Measurements from ENCODE around the gene METTL22.

The METTL22 gene

GRCh38 chr16:8607214-8607613 lies 14.3 kb upstream of the METTL22 start:
- Histone ChIP-seq H3K27ac (ENCODE audit: low read length, poor library complexity, severe bottlenecking) (no peak overlapping the region), H3K23ac (ENCODE audit: low read length in 2 of 2) (no peak overlapping the region), H3K4ac (ENCODE audit: low read depth in 1 of 2, low read length in 2 of 2) (no peak overlapping the region), H2AK5ac (ENCODE audit: low read length, severe bottlenecking) (no peak overlapping the region), H3K4me3 (ENCODE audit: insufficient read depth in 1 of 2, low read depth in 1 of 2, low read length in 2 of 2) (no peak overlapping the region), H3K9ac (ENCODE audit: low read length) (no peak overlapping the region), H2BK15ac (ENCODE audit: low read depth, poor library complexity, severe bottlenecking) (no peak overlapping the region), H3K27me3 (ENCODE audit: control insufficient read depth in 1 of 2, insufficient read depth in 1 of 2, low read length in 2 of 2) (peaks cover 7 to 11% of the 10 kb centered on the region in 2 experiments), H3K79me1 (replicated peaks; ENCODE audit: low read length, poor library complexity, severe bottlenecking) (no peaks in the 10 kb centered on the region), H3K18ac (ENCODE audit: low read depth in 1 of 2, low read length in 2 of 2) (no peak overlapping the region), H4K8ac (ENCODE audit: low read length) (no peak overlapping the region), H3K9me3 (ENCODE audit: control insufficient read depth, low read length) (peaks cover 5% of the 10 kb centered on the region), H2BK120ac (ENCODE audit: low read depth, low read length) (no peak overlapping the region), H4K91ac (ENCODE audit: low read length) (no peak overlapping the region), H2BK12ac (ENCODE audit: low read length in 2 of 2) (no peak overlapping the region), H2AFZ (ENCODE audit: low read depth, low read length) (no peak overlapping the region), H2BK5ac (ENCODE audit: low read depth, low read length, poor library complexity, severe bottlenecking) (no peak overlapping the region), H3K36me3 (ENCODE audit: control insufficient read depth in 1 of 2, insufficient read depth in 2 of 2, low read depth in 1 of 2, low read length in 2 of 2) (no peaks in the 10 kb centered on the region), H3K14ac (ENCODE audit: low read length in 2 of 2) (no peak overlapping the region), H3K4me1 (ENCODE audit: control insufficient read depth, insufficient read depth, low read depth, low read length) (no peaks in the 10 kb centered on the region), H3K4me2 (ENCODE audit: low read length, poor library complexity, severe bottlenecking) (no peak overlapping the region)
- 69% methylated on average over 9 of the region's 9 CpGs for WGBS
- DNase-seq: no peak

GRCh38 chr16:8611122-8611521 lies 10.4 kb upstream of the METTL22 start:
- no peak overlapping the region for H3K9ac ChIP-seq (ENCODE audit: low read length)
- no peaks in the 10 kb centered on the region for H3K36me3 ChIP-seq (ENCODE audit: control insufficient read depth in 1 of 2, insufficient read depth in 2 of 2, low read depth in 1 of 2, low read length in 2 of 2)
- H3K4me2 ChIP-seq (ENCODE audit: low read length, poor library complexity, severe bottlenecking): no peak overlapping the region
- no peaks in the 10 kb centered on the region for H3K9me3 ChIP-seq (ENCODE audit: control insufficient read depth, low read length)
- H2BK12ac ChIP-seq (ENCODE audit: low read length in 2 of 2): no peak overlapping the region
- no peak overlapping the region for H3K18ac ChIP-seq (ENCODE audit: low read depth in 1 of 2, low read length in 2 of 2)
- H2AK5ac ChIP-seq (ENCODE audit: low read length, severe bottlenecking): no peak overlapping the region
- no peak overlapping the region for H2BK15ac ChIP-seq (ENCODE audit: low read depth, poor library complexity, severe bottlenecking)
- 81% methylated on average over 4 of the region's 4 CpGs for WGBS
- H3K27me3 ChIP-seq (ENCODE audit: control insufficient read depth in 1 of 2, insufficient read depth in 1 of 2, low read length in 2 of 2): peaks cover 13 to 14% of the 10 kb centered on the region in 2 experiments
- H3K27ac ChIP-seq (ENCODE audit: low read length, poor library complexity, severe bottlenecking): no peak overlapping the region
- H2AFZ ChIP-seq (ENCODE audit: low read depth, low read length): no peak overlapping the region
- no peak overlapping the region for H3K4ac ChIP-seq (ENCODE audit: low read depth in 1 of 2, low read length in 2 of 2)
- no peak overlapping the region for H3K23ac ChIP-seq (ENCODE audit: low read length in 2 of 2)
- no peak overlapping the region for H2BK120ac ChIP-seq (ENCODE audit: low read depth, low read length)
- no peaks in the 10 kb centered on the region for H3K79me1 ChIP-seq (replicated peaks; ENCODE audit: low read length, poor library complexity, severe bottlenecking)
- H4K8ac ChIP-seq (ENCODE audit: low read length): no peak overlapping the region
- H2BK5ac ChIP-seq (ENCODE audit: low read depth, low read length, poor library complexity, severe bottlenecking): no peak overlapping the region
- no peaks in the 10 kb centered on the region for H3K4me1 ChIP-seq (ENCODE audit: control insufficient read depth, insufficient read depth, low read depth, low read length)
- no peak overlapping the region for H4K91ac ChIP-seq (ENCODE audit: low read length)
- no peak overlapping the region for H3K14ac ChIP-seq (ENCODE audit: low read length in 2 of 2)
- no peak for DNase-seq
- H3K4me3 ChIP-seq (ENCODE audit: insufficient read depth in 1 of 2, low read depth in 1 of 2, low read length in 2 of 2): no peak overlapping the region

GRCh38 chr16:8611886-8612600 lies 9.5 kb upstream of the METTL22 start:
- no peak overlapping the region for H3K18ac ChIP-seq (ENCODE audit: low read depth in 1 of 2, low read length in 2 of 2)
- H2BK5ac ChIP-seq (ENCODE audit: low read depth, low read length, poor library complexity, severe bottlenecking): no peak overlapping the region
- H2BK12ac ChIP-seq (ENCODE audit: low read length in 2 of 2): no peak overlapping the region
- no peak overlapping the region for H3K9ac ChIP-seq (ENCODE audit: low read length)
- no CpG with 5 or more reads among the region's 1 CpG for WGBS
- no peak overlapping the region for H3K4ac ChIP-seq (ENCODE audit: low read depth in 1 of 2, low read length in 2 of 2)
- no peak overlapping the region for H3K23ac ChIP-seq (ENCODE audit: low read length in 2 of 2)
- no peaks in the 10 kb centered on the region for H3K36me3 ChIP-seq (ENCODE audit: control insufficient read depth in 1 of 2, insufficient read depth in 2 of 2, low read depth in 1 of 2, low read length in 2 of 2)
- no peak for DNase-seq
- H2AFZ ChIP-seq (ENCODE audit: low read depth, low read length): no peak overlapping the region
- no peak overlapping the region for H4K8ac ChIP-seq (ENCODE audit: low read length)
- no peak overlapping the region for H3K27ac ChIP-seq (ENCODE audit: low read length, poor library complexity, severe bottlenecking)
- no peaks in the 10 kb centered on the region for H3K9me3 ChIP-seq (ENCODE audit: control insufficient read depth, low read length)
- no peak overlapping the region for H3K4me3 ChIP-seq (ENCODE audit: insufficient read depth in 1 of 2, low read depth in 1 of 2, low read length in 2 of 2)
- no peak overlapping the region for H3K14ac ChIP-seq (ENCODE audit: low read length in 2 of 2)
- no peak overlapping the region for H2AK5ac ChIP-seq (ENCODE audit: low read length, severe bottlenecking)
- H2BK15ac ChIP-seq (ENCODE audit: low read depth, poor library complexity, severe bottlenecking): no peak overlapping the region
- no peaks in the 10 kb centered on the region for H3K79me1 ChIP-seq (replicated peaks; ENCODE audit: low read length, poor library complexity, severe bottlenecking)
- peaks cover 13 to 17% of the 10 kb centered on the region in 2 experiments for H3K27me3 ChIP-seq (ENCODE audit: control insufficient read depth in 1 of 2, insufficient read depth in 1 of 2, low read length in 2 of 2)
- no peak overlapping the region for H4K91ac ChIP-seq (ENCODE audit: low read length)
- H3K4me1 ChIP-seq (ENCODE audit: control insufficient read depth, insufficient read depth, low read depth, low read length): no peaks in the 10 kb centered on the region
- no peak overlapping the region for H2BK120ac ChIP-seq (ENCODE audit: low read depth, low read length)
- no peak overlapping the region for H3K4me2 ChIP-seq (ENCODE audit: low read length, poor library complexity, severe bottlenecking)

DNA sequence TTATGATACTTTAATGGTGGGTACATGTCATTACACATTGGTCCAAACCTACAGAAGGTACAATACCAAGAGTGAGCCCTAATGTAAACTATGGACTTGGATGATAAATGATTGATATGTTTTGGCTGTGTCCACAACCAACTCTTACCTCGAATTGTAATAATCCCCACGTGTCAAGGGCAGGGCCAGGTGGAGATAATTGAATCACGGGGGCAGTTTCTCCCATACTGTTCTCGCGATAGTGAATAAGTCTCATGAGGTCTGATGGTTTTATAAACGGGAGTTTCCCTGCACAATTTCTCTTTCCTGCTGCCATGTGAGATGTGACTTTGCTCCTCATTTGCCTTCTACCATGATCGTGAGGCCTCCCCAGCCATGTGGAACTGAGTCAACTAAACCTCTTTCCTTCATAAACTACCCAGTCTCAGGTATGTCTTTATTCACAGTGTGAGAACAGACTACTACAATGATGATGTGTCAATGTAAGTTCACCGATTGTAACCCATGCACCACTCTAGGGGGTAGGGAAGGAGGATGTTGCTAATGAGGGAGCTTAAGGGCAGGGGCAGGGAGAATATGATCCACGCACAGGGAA lies 7.0 kb upstream of the METTL22 start:
- no peak overlapping the region for H3K4ac ChIP-seq (ENCODE audit: low read depth in 1 of 2, low read length in 2 of 2)
- no peak overlapping the region for H4K91ac ChIP-seq (ENCODE audit: low read length)
- no peak overlapping the region for H3K14ac ChIP-seq (ENCODE audit: low read length in 2 of 2)
- no peaks in the 10 kb centered on the region for H3K79me1 ChIP-seq (replicated peaks; ENCODE audit: low read length, poor library complexity, severe bottlenecking)
- no peak overlapping the region for H2AK5ac ChIP-seq (ENCODE audit: low read length, severe bottlenecking)
- no peak overlapping the region for H3K4me3 ChIP-seq (ENCODE audit: insufficient read depth in 1 of 2, low read depth in 1 of 2, low read length in 2 of 2)
- H3K27ac ChIP-seq (ENCODE audit: low read length, poor library complexity, severe bottlenecking): no peak overlapping the region
- H3K4me1 ChIP-seq (ENCODE audit: control insufficient read depth, insufficient read depth, low read depth, low read length): no peaks in the 10 kb centered on the region
- H3K9ac ChIP-seq (ENCODE audit: low read length): no peak overlapping the region
- H2BK5ac ChIP-seq (ENCODE audit: low read depth, low read length, poor library complexity, severe bottlenecking): no peak overlapping the region
- no peak for DNase-seq
- H2AFZ ChIP-seq (ENCODE audit: low read depth, low read length): no peak overlapping the region
- no peak overlapping the region for H2BK120ac ChIP-seq (ENCODE audit: low read depth, low read length)
- H3K27me3 ChIP-seq (ENCODE audit: control insufficient read depth in 1 of 2, insufficient read depth in 1 of 2, low read length in 2 of 2): peaks cover 13 to 27% of the 10 kb centered on the region in 2 experiments
- no peak overlapping the region for H3K4me2 ChIP-seq (ENCODE audit: low read length, poor library complexity, severe bottlenecking)
- no peak overlapping the region for H2BK12ac ChIP-seq (ENCODE audit: low read length in 2 of 2)
- no peaks in the 10 kb centered on the region for H3K9me3 ChIP-seq (ENCODE audit: control insufficient read depth, low read length)
- no peak overlapping the region for H3K18ac ChIP-seq (ENCODE audit: low read depth in 1 of 2, low read length in 2 of 2)
- no peak overlapping the region for H2BK15ac ChIP-seq (ENCODE audit: low read depth, poor library complexity, severe bottlenecking)
- WGBS: 78% methylated on average over 9 of the region's 9 CpGs
- no peak overlapping the region for H3K23ac ChIP-seq (ENCODE audit: low read length in 2 of 2)
- H3K36me3 ChIP-seq (ENCODE audit: control insufficient read depth in 1 of 2, insufficient read depth in 2 of 2, low read depth in 1 of 2, low read length in 2 of 2): no peaks in the 10 kb centered on the region
- H4K8ac ChIP-seq (ENCODE audit: low read length): no peak overlapping the region
